HL-60 (cell line): ENCODE measurements around the gene MOB3A.

ENCODE experiments used
- DNase-seq, 2 experiments: peaks; one replicate each; pipeline ENCODE4 v3.0.0-alpha.2; 2010 to 2020; ENCODE audit warnings: low read depth in 1 of 2, low spot score in 1 of 2
- H3K27ac ChIP-seq: fragments of 250-450 bp; sonication (Bioruptor Pico); replicated peaks from 2 replicates; pipeline ENCODE4 v1.5.1; 2020; ENCODE audit warnings: mild to moderate bottlenecking, moderate library complexity
- H3K27me3 ChIP-seq: fragments of 250-450 bp; sonication (Bioruptor Pico); 2 replicates; pipeline ENCODE4 v1.5.1; 2021; ENCODE audit warnings: mild to moderate bottlenecking, moderate library complexity; ENCODE audit not compliant: insufficient read depth, poor library complexity, severe bottlenecking
- H3K4me3 ChIP-seq: replicated peaks from 2 replicates; pipeline ENCODE4 v1.5.1; 2011; ENCODE audit warnings: mild to moderate bottlenecking, control low read depth, low read length; ENCODE audit not compliant: insufficient read depth
- GABPA ChIP-seq: IDR thresholded peaks from 2 replicates; pipeline ENCODE4 v1.6.1; 2012; ENCODE audit warnings: low read depth
- POLR2AphosphoS5 ChIP-seq: IDR thresholded peaks from 2 replicates; pipeline ENCODE4 v1.6.1; 2012; ENCODE audit warnings: low read depth
- SPI1 ChIP-seq: IDR thresholded peaks from 2 replicates; pipeline ENCODE4 v1.6.1; 2012; ENCODE audit warnings: low read depth, mild to moderate bottlenecking, borderline replicate concordance
- TF ChIP-seq, protein P1 (sequence below): IDR thresholded peaks from one replicate; pipeline ENCODE4 v1.5.1; 2011; ENCODE audit warnings: low read length, control low read depth, inconsistent platforms; ENCODE audit not compliant: insufficient read depth
- TF ChIP-seq, protein P2 (sequence below): IDR thresholded peaks from 2 replicates; pipeline ENCODE4 v1.6.1; 2012; ENCODE audit warnings: low read depth; ENCODE audit not compliant: insufficient replicate concordance

Gene MOB3A

DNA sequence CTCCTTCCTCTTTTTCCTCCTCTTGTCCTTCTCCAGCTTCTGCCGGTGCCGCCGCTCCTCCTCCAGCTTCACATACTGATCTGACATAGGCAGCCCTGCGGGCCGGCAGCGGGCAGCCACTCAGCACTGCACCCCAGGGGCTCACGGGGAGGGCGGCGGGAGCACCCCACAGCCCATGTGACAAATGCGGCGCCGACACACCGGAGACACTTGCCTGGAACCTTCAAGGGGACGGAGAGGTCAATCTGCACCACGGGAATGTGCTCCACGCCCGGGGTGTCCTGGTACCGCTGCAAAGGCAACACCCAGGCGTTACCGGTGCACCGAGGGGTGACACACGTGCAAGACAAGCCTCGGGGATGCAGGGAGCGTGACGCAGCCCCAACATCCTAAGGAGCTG lies 19.2 kb upstream of the MOB3A start:
- DNase-seq: no peak
- no peak overlapping the region for H3K27ac ChIP-seq

DNA sequence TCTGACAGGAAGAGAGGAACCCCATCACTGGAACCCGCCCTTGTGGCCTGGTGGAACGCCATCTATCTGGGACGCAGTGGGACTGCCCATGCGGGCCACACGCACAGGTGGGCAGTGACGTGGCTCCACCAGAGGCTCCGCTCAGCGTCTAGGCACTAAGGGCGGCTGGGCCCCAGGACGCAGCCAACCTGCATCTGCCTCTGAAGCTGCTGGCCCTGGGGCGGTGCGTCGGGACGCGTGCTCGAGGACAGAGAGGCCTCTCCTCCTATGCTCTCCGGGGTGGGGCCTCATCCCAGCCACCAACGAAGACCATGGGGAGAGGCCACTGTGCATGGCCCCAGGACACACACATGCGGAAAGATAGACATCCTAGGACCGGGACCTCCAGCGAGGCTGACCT lies 18.7 kb upstream of the MOB3A start:
- Histone ChIP-seq H3K27ac (no peak overlapping the region), H3K4me3 (no peak overlapping the region), H3K27me3 (no peaks in the 10 kb centered on the region)
- no peak for DNase-seq
- TF ChIP-seq, protein P1, sequence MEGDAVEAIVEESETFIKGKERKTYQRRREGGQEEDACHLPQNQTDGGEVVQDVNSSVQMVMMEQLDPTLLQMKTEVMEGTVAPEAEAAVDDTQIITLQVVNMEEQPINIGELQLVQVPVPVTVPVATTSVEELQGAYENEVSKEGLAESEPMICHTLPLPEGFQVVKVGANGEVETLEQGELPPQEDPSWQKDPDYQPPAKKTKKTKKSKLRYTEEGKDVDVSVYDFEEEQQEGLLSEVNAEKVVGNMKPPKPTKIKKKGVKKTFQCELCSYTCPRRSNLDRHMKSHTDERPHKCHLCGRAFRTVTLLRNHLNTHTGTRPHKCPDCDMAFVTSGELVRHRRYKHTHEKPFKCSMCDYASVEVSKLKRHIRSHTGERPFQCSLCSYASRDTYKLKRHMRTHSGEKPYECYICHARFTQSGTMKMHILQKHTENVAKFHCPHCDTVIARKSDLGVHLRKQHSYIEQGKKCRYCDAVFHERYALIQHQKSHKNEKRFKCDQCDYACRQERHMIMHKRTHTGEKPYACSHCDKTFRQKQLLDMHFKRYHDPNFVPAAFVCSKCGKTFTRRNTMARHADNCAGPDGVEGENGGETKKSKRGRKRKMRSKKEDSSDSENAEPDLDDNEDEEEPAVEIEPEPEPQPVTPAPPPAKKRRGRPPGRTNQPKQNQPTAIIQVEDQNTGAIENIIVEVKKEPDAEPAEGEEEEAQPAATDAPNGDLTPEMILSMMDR: no peak
- no peak for TF ChIP-seq POLR2AphosphoS5
- no peak for TF ChIP-seq SPI1
- TF ChIP-seq GABPA: no peak
- TF ChIP-seq, protein P2, sequence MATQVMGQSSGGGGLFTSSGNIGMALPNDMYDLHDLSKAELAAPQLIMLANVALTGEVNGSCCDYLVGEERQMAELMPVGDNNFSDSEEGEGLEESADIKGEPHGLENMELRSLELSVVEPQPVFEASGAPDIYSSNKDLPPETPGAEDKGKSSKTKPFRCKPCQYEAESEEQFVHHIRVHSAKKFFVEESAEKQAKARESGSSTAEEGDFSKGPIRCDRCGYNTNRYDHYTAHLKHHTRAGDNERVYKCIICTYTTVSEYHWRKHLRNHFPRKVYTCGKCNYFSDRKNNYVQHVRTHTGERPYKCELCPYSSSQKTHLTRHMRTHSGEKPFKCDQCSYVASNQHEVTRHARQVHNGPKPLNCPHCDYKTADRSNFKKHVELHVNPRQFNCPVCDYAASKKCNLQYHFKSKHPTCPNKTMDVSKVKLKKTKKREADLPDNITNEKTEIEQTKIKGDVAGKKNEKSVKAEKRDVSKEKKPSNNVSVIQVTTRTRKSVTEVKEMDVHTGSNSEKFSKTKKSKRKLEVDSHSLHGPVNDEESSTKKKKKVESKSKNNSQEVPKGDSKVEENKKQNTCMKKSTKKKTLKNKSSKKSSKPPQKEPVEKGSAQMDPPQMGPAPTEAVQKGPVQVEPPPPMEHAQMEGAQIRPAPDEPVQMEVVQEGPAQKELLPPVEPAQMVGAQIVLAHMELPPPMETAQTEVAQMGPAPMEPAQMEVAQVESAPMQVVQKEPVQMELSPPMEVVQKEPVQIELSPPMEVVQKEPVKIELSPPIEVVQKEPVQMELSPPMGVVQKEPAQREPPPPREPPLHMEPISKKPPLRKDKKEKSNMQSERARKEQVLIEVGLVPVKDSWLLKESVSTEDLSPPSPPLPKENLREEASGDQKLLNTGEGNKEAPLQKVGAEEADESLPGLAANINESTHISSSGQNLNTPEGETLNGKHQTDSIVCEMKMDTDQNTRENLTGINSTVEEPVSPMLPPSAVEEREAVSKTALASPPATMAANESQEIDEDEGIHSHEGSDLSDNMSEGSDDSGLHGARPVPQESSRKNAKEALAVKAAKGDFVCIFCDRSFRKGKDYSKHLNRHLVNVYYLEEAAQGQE: no peak

More for the DNA sequence above, 19.2 kb upstream of the MOB3A start:
- Histone ChIP-seq H3K4me3 (no peak overlapping the region), H3K27me3 (no peaks in the 10 kb centered on the region)
- no peak for TF ChIP-seq GABPA
- TF ChIP-seq POLR2AphosphoS5: no peak
- TF ChIP-seq, protein P2: no peak
- no peak for TF ChIP-seq SPI1
- TF ChIP-seq, protein P1: no peak

DNA sequence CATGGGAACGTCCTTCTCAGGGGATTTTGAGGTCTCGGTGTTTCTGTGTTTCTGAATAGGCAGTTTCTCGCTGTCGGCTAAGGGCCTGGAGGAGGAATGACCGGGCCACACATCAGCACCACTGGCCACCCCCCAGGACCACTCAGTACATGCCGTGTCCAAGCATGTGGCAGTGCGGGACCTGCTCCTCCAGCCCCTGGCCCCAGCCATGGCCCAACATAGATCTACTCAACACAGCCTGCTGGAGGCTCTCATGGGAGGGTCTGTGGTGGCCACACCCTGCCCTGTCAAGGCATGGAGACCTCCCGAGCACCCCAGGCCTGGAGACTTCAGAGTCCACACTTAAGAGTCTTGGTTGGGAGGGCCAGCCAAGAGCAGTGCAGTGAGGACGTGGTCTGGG lies 18.1 kb upstream of the MOB3A start:
- H3K4me3 ChIP-seq: no peak overlapping the region
- DNase-seq: no peak

More for the DNA sequence above, 18.1 kb upstream of the MOB3A start:
- Histone ChIP-seq H3K27me3 (no peaks in the 10 kb centered on the region), H3K27ac (no peak overlapping the region)
- no peak for TF ChIP-seq GABPA
- TF ChIP-seq, protein P2: no peak
- TF ChIP-seq, protein P1: no peak
- no peak for TF ChIP-seq POLR2AphosphoS5
- TF ChIP-seq SPI1: no peak
